ENCODE data around the gene HDAC9. TPM values are rescaled to one million over a fixed set of nuclear protein-coding genes. Genes with fewer than 3 reads are reported as not detected.

HDAC9 gene
- total and polyA plus RNA-seq, 7 donors = 0.38 to 34.2 (median 16.8) TPM

- Histone ChIP-seq H3K27ac (no peak overlapping the region), H3K36me3 (ENCODE audit: insufficient read depth in 1 of 2, low read depth in 1 of 2) (no peaks in the 10 kb centered on the region), H3K27me3 (ENCODE audit: insufficient read depth in 3 of 3, low read length in 2 of 3) (no peaks in the 10 kb centered on the region), H3K4me1 (no peaks in the 10 kb centered on the region), H3K4me3 (no peak overlapping the region), H3K9me3 (no peaks in the 10 kb centered on the region)
- TF ChIP-seq CTCF (IDR thresholded peaks at IDR 0.05) = no peak
- intact Hi-C loops (cut with DNase I) = no loop called here
- no peak for ATAC-seq
- DNase-seq = no peak
- 95 to 100% (median 97%) methylated on average over 1 of the region's 1 CpG for WGBS, 3 donors
Observed at GRCh38 chr7:18464830-18465229, 30.7 kb upstream of the HDAC9 start.

- Histone ChIP-seq H3K4me1 (no peaks in the 10 kb centered on the region), H3K9me3 (no peaks in the 10 kb centered on the region), H3K36me3 (ENCODE audit: insufficient read depth in 1 of 2, low read depth in 1 of 2) (no peaks in the 10 kb centered on the region), H3K27me3 (ENCODE audit: insufficient read depth in 3 of 3, low read length in 2 of 3) (no peaks in the 10 kb centered on the region), H3K4me3 (no peak overlapping the region), H3K27ac (no peak overlapping the region)
- ATAC-seq (no peak), DNase-seq (no peak)
- WGBS, 3 donors = 72 to 76% (median 75%) methylated on average over 1 of the region's 1 CpG
- intact Hi-C loops (cut with DNase I) = no loop called here
- no peak for TF ChIP-seq CTCF (IDR thresholded peaks at IDR 0.05)
Observed at GRCh38 chr7:18467011-18467410, 28.5 kb upstream of the HDAC9 start.

- ATAC-seq = no peak
Observed at GRCh38 chr7:18468795-18469194, 26.8 kb upstream of the HDAC9 start.

GRCh38 chr7:18469316-18469715 lies 26.2 kb upstream of the HDAC9 start:
- Histone ChIP-seq H3K27me3 (ENCODE audit: insufficient read depth in 3 of 3, low read length in 2 of 3) (no peaks in the 10 kb centered on the region), H3K4me3 (no peak overlapping the region), H3K9me3 (no peaks in the 10 kb centered on the region), H3K4me1 (no peaks in the 10 kb centered on the region), H3K27ac (no peak overlapping the region), H3K36me3 (ENCODE audit: insufficient read depth in 1 of 2, low read depth in 1 of 2) (no peaks in the 10 kb centered on the region)
- 59 to 84% (median 79%) methylated on average over 1 of the region's 1 CpG for WGBS, 3 donors
- no peak for ATAC-seq
- intact Hi-C loops (cut with DNase I) = no loop called here
- no peak for DNase-seq
- no peak for TF ChIP-seq CTCF (IDR thresholded peaks at IDR 0.05)

More at GRCh38 chr7:18468795-18469194, 26.8 kb upstream of the HDAC9 start:
- no peak overlapping the region for H3K4me3 ChIP-seq
- intact Hi-C loops (cut with DNase I) = no loop called here
- TF ChIP-seq CTCF (IDR thresholded peaks at IDR 0.05) = no peak
- H3K4me1 ChIP-seq = no peaks in the 10 kb centered on the region
- H3K9me3 ChIP-seq = no peaks in the 10 kb centered on the region
- H3K36me3 ChIP-seq (ENCODE audit: insufficient read depth in 1 of 2, low read depth in 1 of 2) = no peaks in the 10 kb centered on the region
- DNase-seq = no peak
- no peaks in the 10 kb centered on the region for H3K27me3 ChIP-seq (ENCODE audit: insufficient read depth in 3 of 3, low read length in 2 of 3)
- H3K27ac ChIP-seq = no peak overlapping the region

DNA sequence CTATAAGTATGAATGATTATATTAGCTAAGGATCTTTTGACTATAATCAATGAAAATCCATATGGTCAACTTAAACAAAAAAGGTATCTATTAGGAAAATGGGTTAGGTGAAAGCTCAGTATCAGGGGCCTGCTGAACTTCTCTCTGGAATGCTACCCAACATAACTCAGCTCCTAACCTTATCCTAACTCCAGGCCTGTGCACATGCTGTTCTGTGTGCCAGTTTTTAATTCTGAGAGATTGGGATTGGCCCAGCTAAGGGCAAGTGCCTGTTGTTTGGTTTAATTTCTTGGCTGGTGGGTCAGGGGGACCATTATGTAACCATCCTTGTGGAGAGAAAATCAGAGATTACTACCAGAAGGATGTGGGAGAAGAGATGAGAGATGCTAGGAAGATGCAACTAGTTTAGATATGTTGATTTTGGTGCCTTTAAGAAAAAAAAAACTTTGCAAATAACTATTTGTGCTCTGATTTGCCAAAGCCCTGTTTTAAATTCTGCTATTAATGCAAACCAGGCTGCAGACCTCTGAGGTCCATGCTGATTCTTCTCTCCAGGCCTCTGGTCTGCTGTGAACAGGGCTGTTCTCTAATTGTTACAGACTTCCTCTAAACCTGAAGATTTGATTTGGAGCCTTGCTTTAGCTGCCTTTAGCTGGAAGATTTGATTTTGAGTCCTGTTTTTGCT lies 23.9 kb upstream of the HDAC9 start:
- H3K27ac ChIP-seq = no peak overlapping the region
- no peak for ATAC-seq
- no peak for TF ChIP-seq CTCF (IDR thresholded peaks at IDR 0.05)
- no peak overlapping the region for H3K4me3 ChIP-seq
- H3K27me3 ChIP-seq (ENCODE audit: insufficient read depth in 3 of 3, low read length in 2 of 3) = no peaks in the 10 kb centered on the region
- H3K9me3 ChIP-seq = no peaks in the 10 kb centered on the region
- DNase-seq = no peak
- no peaks in the 10 kb centered on the region for H3K36me3 ChIP-seq (ENCODE audit: insufficient read depth in 1 of 2, low read depth in 1 of 2)
- no peaks in the 10 kb centered on the region for H3K4me1 ChIP-seq
- intact Hi-C loops (cut with DNase I) = no loop called here
